ENCODE data around the gene PAX2.
"Not testable (repeated sequence)": the region's sequence is repeated elsewhere in the genome, so short reads cannot be mapped to it uniquely, and the experiment has no call there.

PAX2 gene

DNA sequence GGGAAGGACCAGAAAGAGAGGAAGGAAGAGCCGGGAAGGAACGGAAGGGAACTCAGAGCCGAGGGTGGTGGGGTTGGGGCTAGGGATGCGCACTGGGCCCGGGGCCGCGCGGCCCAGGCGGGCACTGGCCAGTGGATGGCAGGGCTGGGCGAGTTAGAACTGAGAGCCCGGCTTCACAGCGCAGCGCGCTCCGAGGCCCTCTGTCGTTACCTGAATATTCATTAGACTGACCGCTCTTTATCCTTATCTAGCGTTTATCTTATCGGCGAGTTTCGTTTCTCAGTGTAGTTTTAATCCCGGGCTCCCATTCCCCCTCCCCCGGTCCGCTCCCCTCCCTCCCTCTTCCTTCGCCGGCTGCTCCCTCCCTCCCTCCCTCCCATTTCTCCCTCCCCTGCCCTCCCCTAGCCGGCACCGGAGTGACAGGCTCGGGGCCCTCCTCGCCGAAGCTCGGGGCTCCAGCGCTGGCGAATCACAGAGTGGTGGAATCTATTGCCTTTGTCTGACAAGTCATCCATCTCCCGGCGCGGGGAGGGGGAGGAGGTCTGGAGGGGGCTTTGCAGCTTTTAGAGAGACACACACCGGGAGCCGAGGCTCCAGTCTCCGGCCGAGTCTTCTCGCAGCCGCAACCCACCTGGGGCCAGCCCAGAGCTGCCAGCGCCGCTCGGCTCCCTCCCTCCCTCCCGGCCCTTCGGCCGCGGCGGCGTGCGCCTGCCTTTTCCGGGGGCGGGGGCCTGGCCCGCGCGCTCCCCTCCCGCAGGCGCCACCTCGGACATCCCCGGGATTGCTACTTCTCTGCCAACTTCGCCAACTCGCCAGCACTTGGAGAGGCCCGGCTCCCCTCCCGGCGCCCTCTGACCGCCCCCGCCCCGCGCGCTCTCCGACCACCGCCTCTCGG, at the start of gene PAX2:
PAX2 (plus strand) TSS at position 596 of the 895 bp plus-strand sequence. CDS start 679 bp downstream, outside the sequence.
- no peak for DNase-seq (ENCODE audit: low read depth, low spot score)
- no peak within 1 kb of the TSS for H3K27ac ChIP-seq

DNA sequence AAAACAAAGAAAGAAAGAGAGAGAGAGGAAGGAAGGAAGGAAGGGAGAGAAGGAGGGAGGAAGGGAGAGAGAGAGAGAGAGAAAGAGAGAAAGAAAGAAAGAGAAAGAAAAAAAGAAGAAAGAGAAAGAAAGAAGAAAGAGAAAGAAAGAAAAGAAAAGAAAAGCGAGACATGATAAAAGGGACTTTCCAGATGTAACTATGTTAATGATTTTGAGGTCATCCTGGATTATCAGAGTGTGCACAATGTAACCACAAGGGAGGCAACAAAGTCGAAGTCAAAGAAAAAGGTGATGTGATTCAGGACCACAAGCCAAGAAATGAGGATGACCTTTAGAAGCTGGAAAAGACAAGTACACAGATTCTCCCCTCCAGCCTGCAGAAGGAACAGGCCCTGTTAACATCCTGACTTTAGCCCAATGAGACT, 48.9 kb upstream of the PAX2 start:
- DNase-seq (ENCODE audit: low read depth, low spot score): no peak

DNA sequence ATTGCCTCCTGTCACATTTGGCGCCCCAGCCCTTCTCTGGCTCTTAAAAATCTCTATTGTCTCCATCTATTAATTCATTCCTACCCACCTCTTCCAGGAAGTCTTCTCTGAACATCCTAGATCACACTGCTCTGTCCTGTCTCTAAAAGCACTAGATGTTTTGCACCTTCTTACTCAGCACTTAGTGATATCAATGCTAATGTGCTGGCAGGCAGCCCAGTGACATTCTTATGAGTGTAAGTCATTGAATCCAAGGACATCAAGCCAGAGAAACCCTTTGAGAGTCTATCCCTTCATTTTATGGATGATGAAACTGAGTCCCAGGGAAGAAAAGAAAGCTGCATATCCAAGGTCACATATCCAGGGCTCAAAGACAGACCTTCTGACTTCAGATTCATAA, 48.3 kb upstream of the PAX2 start:
- DNase-seq (ENCODE audit: low read depth, low spot score): peak; percentile 5
- no peak overlapping the region for H3K27ac ChIP-seq

More for the DNA sequence above, 48.9 kb upstream of the PAX2 start:
- no peak overlapping the region for H3K27ac ChIP-seq

DNA sequence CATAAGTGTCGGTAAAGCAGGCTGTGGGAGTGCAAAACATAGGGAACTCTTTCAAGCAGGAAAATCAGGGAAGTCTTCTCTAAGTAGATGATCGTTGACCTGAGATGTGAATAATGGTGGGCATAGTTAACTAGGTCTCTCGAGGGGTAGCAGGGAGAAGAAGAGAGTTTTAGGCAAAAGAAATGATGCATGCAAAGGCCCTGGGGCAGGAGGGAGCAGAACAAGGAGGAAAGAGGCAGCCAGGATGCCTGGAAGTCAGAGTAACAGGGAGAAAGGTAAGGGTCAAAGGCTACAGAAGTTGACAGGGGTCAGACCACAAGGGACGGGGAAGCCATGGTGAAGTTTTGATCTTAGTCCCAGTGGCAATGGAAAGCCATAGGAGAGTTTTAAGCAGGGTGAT, 47.8 kb upstream of the PAX2 start:
- DNase-seq (ENCODE audit: low read depth, low spot score): no peak
- H3K27ac ChIP-seq: no peak overlapping the region

DNA sequence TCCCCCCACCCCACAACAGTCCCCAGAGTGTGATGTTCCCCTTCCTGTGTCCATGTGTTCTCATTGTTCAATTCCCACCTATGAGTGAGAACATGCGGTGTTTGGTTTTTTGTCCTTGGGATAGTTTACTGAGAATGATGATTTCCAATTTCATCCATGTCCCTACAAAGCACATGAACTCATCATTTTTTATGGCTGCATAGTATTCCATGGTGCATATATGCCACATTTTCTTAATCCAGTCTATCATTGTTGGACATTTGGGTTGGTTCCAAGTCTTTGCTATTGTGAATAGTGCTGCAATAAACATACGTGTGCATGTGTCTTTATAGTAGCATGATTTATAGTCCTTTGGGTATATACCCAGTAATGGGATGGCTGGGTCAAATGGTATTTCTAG, 43.7 kb upstream of the PAX2 start:
- not testable (repeated sequence) for DNase-seq (ENCODE audit: low read depth, low spot score); H3K27ac ChIP-seq

DNA sequence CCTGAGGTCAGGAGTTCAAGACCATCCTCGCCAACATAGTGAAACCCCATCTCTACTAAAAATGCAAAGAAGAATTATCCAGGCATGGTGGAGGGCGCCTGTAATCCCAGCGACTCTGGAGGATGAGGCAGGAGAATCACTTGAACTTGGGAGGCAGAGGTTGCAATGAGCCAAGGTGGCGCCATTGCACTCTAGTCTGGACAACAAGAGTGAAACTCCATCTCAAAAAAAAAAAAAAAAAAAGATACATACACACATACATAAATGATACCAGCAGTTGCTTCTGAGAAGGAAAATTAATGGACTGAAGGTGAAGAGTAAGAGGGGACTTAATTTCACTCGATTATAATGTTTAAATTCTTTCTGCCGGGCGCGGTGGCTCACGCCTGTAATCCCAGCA, 40.2 kb upstream of the PAX2 start:
- H3K27ac ChIP-seq: no peak overlapping the region
- no peak for DNase-seq (ENCODE audit: low read depth, low spot score)

DNA sequence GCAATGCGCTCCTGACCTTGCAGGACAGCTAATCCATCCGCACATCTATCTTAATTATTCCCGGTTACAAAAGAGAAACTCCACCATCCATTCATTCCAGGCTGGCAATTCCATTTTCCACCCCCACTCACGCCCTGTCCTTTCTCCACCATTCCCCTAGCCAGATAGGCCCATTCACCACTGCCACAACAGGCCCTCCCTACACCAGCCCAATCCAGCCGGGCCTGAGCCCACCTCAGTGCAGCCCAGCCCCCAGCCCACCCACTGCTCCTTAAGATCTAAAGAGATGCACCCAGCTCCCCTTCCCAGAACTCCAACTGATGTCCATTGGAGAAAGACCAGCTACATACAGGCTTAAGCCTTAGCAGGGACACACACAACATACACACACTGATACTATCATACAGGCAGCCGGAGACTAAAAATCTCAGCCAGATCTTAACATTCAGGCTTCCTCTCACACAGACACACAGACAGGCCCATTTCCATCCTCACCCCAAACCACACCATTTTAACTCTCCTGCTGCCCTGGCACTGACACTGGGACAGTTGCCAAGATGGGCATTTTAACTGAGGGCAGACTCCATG, 38.0 kb upstream of the PAX2 start:
- DNase-seq (ENCODE audit: low read depth, low spot score): no peak
- no peak overlapping the region for H3K27ac ChIP-seq

DNA sequence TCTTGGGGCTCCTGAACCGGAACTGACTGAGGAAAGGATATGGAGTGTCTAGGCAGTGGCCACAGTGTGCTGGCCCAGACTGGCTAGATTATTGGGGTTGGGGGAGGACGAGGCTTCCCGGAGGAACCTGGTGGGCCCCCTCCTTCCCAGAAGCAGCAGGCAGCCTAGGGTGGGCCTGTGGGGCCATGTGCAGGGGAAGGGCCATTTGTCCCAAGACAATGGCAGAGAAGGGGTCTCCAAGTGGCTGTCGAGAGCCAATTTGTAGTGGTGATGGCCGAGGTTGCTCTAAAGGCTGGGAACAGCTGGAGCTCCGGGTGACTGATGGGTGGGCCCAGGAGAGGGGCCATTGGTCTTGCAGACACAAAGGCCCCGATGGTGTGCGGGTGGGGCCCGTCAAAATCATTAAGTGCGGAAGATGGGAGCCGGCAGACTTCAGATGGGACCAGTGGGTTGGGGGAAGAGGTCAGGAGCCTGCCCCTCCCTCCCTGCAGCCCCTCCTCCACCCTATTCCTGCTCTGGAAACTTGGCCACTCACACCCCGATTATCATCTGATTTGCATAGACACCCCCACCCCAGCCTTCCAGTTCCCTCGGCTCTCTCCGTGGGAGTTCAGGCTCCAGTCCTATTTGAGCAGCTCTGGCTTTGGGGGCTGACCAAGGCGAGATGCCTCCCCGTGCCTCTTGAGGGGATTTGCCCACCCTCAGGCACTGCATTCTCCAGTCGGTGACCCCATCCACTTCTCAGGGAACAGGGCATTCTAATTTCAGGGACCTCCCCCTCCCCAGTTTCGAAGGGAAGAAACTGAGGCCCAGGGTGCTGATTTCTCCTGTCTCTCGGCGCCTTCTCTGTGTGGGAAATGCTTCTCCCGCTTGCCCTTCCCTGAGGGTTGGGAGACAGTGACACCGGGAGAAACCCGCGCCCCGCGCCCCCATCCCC, 36.0 kb upstream of the PAX2 start:
- H3K27ac ChIP-seq: no peak overlapping the region
- no peak for DNase-seq (ENCODE audit: low read depth, low spot score)

DNA sequence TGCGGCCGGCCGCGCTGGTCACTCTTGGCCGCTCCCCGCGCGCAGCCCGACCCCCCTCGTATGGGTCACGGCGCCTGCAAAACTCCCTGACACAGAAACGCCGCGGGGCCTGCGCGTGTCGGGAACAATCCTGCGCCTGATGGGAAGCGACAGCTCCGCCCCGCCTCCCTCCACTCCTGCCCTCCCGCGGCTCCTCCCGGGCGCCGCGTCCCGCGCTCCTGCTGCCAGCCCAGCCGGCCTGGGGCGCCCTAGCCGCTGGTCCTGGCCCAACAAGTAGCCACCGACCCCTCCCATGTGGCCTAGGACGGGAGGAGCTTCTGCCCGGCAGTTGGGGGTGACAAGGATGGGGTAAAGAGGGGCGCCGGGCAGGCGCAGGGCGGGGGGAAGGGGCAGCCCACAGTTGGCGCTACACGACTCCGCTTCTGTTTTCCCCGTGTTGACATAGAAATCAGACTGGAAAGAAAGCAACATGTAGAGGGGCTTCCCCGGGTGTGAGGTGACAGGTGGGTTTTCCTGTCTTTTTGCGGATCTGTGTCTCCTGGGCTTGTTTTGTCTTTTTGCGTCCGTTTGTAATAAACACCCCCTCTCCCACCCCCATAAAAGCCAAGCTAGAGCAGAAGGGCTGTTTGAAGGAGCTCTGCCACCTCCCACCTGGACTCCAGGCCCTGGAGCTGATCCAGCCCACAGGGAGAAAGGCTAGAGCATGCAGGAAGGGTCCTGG, 35.1 kb upstream of the PAX2 start:
- DNase-seq (ENCODE audit: low read depth, low spot score): no peak
- no peak overlapping the region for H3K27ac ChIP-seq

DNA sequence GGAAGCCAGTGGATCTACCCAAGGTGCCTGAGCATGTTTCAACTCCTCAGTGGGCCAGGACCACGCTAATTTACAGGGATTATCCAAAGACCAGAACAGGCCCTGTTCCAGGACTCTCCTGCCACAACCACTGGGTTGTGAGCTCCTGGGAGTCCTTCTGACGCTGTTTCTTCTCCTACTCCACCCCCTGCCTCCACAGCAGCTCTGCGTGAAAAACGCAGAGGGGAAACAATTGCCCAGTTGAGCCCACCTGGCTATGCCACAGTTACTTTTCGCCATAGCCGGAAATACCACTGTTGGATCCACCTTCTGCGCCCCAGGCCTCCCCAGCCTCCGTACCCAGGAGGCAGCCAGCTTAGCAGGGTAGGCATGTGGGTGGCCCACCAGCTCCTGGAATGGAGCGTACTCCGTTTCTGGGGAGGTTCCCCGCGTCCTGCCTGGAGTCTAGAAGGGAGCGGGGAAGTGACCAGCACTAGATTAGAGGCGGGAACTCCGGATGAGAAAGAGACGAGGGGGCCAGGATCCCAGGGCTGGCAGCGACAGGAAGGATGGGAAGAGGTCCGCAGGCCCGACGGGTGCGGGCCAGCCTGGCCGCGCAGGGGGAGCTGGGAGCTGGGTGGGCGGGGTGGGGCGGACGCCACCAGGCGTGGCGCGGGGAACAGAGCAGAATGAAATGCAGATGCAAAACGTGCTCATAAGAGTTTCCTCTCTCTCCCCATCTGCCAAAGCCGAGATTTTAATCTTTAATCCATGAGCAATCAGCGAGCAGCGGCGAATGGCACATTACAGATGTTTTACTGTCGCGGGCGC, 32.1 kb upstream of the PAX2 start:
- DNase-seq (ENCODE audit: low read depth, low spot score): no peak
- no peak overlapping the region for H3K27ac ChIP-seq

DNA sequence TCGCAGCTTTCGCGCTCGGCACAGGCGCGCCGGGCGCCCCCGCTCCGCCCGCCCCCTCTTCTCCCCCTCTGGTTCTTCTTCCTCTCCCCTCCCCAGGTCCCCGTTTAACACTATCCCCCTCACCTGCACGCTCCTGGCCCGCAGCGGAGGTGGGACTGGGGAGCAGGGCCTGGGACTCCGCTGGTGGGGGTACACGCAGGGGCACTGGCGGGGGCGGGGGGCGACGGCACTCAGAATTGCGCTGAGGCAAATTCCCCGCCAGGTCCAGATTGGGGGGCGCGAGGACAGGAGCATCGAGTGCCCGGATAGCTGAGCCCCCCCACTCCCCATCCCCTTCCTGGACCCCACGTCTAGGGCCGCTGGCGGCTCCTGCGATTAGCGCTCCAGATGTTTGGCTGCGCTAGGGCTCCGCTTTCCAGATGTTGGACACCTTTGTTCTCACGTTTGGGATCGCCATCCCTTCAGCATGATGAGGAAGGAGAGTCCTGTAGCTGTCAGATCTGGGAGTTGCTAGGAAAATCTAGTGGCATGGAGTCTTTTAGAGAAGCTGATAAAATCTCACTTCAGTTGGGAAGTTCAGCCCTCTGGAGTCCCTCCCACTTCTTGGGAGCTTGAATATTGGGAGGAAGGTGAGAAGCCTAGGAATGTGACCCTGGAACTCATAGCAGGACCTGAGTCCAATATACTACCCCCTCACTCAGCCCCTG, 31.4 kb upstream of the PAX2 start:
- no peak overlapping the region for H3K27ac ChIP-seq
- no peak for DNase-seq (ENCODE audit: low read depth, low spot score)

DNA sequence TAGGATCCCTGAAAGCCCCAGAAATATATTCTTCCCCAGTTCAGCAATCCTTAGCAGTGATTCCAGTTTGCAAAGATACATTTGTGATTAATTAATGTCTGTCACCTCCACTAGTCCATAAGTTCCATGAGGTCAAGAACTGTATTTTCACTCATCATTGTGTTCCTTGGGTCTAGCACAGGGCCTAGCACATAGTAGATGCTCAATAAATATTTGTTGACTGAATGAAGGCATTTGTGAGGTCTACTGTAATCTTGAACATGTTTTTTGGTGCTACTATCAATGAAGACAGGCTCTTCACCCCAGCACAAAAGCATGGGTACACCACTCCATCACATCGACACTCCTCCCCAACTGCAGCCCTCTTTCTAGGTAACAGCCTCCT, 30.8 kb upstream of the PAX2 start:
- no peak overlapping the region for H3K27ac ChIP-seq
- no peak for DNase-seq (ENCODE audit: low read depth, low spot score)

DNA sequence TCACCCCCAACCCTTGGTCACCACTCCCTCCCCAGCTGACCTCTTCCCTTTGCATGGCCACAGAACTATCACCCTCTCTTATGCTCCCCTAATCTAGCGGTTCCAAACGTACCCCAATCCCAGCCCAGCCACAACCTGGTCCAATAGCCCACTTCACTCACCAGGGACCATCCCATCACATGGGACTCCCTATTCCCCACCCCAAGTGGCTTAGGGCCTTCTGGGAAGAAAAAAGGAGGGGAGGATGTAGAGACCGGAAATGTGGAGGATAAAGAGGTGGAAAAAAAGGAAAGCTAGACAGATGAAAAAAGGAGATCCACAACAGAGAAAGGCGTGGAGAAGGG, 30.3 kb upstream of the PAX2 start:
- no peak overlapping the region for H3K27ac ChIP-seq

DNA sequence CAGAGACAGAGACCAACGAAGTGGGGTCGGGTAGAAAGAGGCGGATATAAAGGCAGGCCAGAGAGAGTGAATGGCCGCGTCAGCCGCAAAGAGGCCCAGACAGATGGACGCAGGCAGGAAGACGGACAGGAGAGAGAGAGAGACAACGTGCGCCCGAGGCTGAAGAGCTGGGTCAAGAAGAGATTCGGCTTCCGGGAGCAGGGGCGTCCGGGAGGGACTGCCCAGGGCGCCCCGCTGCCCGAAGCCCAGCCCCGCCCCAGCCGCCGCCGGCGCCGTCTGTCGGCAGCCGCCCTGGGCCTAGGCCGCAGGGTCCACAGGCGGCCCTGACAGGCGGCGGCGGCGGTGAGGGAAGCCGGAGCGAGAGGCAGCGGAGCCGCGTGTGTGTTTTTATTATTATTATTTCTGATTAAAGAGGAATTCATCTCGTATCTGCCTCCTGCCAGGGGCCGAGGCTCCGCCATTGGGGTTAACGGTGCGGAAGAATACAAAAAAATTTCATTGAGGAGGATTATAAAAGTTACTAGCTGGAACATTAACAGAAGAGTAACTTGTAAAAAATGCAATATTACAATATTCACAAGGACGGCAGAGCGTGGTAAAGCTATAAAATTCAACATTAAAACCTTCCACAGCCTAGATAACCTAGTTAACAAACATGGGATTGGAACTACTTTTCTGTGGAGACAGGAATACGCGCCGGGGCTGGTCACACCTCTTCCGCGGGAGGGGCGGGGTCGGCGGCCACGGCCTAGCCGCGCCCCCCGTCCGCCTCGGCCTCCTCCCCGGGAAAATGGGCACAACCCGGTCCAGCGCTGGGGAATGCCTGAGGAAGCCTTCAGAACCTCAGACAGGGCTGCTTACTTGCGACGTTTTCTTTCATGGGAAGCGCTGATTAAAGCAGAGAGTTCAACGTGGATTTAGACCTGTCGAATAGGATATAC, 29.7 kb upstream of the PAX2 start:
- H3K27ac ChIP-seq: no peak overlapping the region
- DNase-seq (ENCODE audit: low read depth, low spot score): no peak

More for the DNA sequence above, 30.3 kb upstream of the PAX2 start:
- no peak for DNase-seq (ENCODE audit: low read depth, low spot score)

DNA sequence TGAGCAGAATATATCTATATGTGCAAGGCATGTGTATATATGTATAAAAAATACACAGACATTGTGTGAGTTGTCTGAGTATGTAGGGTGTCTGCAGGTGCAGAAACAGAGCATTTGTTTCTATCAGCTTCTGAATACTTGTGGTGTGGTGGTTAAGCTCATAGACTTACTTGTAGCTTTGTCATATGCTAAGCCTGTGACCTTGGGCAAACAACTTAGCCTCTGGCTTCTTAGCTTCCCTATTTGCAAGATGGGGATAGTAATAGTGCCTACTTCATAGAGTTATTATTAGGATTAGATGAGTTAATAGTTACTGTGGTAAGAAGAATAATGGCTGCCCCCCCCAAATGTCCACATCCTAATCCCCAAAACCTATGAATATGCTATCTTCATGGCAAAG, 28.2 kb upstream of the PAX2 start:
- H3K27ac ChIP-seq: no peak overlapping the region
- no peak for DNase-seq (ENCODE audit: low read depth, low spot score)

DNA sequence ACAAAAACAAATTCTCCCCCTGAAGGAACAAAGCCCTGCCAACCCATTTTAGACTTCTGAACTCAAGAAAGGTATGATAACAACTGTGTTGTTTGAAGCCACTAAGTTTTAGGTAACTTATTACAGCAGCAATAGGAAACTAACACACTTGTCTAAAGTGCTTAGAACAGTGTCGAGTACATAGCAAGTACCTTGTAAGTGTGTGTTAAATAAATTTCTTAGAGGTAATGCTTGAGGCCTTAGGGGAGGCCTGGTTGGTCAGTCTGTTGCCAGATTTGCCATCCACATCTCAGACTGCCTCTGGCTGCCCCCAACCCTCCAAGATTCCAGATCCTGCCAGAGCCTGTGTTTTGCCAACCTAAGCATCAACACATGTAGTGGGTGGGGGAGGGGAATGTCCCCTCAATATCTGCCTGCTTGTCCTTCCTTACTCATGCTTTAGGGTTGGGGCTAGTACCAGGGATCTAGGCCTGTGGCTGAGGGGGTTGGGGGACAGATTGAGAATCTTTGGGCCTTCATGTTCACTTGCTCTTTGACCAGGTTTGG, 27.1 kb upstream of the PAX2 start:
- H3K27ac ChIP-seq: no peak overlapping the region
- no peak for DNase-seq (ENCODE audit: low read depth, low spot score)

DNA sequence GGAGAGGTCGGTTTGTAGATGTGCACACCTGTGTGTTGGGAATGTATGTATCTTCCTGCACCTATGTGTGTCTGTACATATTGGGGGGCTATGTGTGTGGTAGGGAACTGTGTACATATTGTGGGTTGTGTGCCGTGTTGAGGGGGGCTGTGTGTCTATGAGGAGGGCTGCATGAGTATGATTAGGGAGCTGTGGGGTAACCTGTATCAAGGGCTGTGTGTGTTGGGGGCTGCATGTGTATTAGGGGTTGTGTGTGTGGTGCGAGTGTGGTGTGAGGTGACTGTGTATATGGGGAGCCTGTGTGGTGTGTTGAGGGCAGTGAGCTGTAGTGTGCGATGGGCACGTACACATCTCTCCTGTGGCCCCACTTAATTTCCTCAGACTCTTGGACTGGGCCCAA, 22.2 kb upstream of the PAX2 start:
- no peak overlapping the region for H3K27ac ChIP-seq
- DNase-seq (ENCODE audit: low read depth, low spot score): no peak
